ENCODE measurements around the gene C16orf92.
"Not testable (repeated sequence)": the region's sequence is repeated elsewhere in the genome, so short reads cannot be mapped to it uniquely, and the experiment has no call there.

C16orf92 gene

GRCh38 chr16:30005341-30006094 lies 17.5 kb upstream of the C16orf92 start:
- peak; percentile 34 for DNase-seq

GRCh38 chr16:30006095-30006473 lies 16.9 kb upstream of the C16orf92 start:
- DNase-seq, result no peak

- DNase-seq, result no peak
Observed at GRCh38 chr16:30006659-30007377, 16.2 kb upstream of the C16orf92 start.

GRCh38 chr16:30007378-30007895 lies 15.6 kb upstream of the C16orf92 start:
- DNase-seq, result no peak

DNA sequence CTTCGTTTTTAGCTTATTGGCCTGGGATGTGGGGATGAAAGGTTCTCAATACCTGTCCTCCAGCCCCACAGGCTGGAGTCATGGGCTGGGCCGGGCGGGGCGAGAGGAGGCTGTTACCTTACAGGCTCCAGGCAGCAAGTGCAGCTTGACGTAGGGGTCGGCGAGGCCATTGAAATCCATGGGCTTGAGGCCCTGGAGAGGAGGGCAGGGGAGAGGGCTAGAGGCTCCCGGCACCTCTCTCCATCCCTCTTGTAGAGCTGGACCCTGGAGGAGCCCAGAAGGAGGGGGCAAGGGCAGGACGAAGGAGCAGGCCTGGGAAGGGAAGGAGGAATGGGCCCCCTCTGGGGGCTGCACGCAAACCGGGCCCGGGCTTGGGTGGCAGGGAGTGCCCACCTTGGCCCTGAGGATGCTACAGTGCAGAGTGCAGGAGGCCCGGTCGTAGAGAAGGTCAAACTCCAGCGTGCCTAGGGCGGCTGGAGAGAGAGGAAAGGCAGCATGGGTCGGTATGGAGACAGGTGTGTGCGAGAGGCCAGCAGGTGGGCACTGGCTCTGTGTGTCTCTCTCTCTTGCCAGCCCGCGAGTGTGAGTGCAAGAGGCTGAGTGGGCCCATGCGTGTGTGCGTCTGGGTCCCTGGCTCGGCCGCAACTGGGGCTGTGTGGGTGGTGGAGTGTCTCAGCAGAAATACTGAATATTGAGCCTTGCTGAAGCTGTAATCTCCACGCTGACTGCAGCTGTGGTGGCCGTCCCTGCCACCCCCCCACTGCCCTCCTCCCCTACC lies 13.7 kb upstream of the C16orf92 start:
- no peak for DNase-seq

- no peak for DNase-seq
Observed at GRCh38 chr16:30009990-30010843, 12.8 kb upstream of the C16orf92 start.

DNA sequence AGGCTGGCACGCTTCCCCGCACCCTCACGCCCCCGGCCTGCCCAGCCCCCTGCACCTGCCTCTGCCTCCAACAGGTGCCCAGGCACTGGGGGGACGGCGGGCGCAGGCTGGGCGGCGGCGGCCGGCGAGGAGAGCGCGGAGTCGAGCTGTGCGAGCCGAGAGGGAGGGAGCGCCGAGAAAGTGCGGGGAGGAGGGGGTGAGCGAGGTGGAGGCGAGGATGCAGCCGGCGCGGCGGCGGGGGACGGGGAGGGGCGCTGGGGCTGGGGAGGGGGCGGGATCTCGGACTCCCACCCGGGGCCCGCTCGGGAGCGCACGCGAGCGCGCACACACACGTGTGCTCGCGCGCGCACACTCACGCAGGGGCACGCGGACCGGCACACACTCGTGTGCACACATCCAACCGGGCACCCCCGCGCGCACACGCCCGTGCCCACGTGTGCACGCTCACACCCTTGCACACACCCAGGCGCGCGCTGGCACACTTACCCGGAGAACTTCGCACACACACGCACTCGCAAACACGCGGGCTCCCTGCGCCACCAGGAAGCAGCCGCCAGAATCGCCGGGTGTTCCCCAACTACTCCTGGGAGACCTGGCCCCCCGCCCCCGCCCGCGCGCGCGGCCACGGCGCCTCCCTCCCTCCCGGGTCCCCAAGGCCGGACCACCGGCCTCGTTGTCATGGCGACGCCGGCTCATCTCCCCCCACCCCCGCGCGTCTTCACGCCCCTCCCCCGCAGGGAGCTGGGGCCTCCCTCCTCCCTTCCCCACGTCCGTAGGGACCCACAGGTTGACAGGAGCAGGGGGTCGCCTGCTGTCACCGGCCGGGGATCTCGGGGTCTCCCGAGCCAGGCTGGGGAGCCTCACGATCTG lies 11.9 kb upstream of the C16orf92 start, which contains the start of gene DOC2A:
Gene DOC2A, minus strand, starts transcription at position 184 of the 870 bp plus-strand sequence. CDS start 805 bp downstream, outside the sequence.
- DNase-seq, result no peak

DNA sequence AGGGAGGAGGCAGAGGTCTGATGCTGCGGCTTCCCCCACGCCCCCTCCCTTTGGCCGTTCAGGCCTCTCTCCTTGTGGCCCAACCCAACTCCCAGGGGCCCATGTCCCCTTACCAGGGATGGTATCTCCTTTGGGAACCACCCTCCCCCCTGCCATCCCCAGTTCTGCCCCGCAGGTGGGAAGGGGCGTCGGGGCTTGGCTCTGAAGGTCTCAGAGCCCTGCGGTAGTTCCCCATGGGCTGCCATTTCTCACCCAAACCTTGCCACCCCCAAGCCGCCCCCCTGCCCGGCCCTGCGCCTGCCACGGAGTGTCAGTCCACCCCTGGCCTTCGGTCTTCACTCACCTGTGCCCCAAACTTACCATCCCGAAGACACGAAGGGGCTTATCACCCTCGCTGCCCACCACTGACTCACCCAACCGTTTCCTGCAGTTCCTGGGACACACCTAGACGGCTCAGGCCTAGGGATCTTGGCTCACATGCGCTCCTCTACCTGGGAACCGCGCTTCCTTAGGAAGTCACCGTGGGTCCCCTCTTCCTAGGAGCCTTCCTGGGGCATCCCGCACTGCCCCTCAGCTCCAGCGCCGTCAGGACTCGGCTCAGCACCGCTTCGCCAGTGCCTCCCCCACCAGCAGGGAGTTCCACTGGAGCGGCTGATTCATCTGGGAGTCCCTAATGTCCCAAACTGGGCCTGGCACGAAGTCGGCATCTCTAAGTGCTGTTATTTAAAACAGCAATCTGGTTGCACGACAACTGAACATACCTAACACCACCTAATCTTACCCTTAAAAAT lies 11.1 kb upstream of the C16orf92 start:
- no peak for DNase-seq

DNA sequence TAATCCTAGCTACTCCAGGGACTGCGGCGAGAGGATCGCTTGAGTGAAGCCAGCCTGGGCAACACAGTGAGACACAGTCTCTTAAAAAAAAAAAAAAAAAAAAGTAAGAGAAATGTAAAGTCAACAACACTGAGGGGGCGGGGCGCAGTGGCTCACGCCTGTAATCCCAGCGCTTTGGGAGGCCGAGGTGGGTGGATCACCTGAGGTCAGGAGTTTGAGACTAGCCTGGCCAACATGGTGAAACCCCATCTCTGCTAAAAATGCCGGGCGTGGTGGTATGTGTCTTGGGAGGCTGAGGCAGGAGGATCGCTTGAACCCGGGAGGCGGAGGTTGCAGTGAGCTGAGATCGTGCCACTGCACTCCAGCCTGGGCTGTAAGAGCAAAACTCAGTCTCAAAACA lies 10.4 kb upstream of the C16orf92 start:
- DNase-seq, result not testable (repeated sequence)

DNA sequence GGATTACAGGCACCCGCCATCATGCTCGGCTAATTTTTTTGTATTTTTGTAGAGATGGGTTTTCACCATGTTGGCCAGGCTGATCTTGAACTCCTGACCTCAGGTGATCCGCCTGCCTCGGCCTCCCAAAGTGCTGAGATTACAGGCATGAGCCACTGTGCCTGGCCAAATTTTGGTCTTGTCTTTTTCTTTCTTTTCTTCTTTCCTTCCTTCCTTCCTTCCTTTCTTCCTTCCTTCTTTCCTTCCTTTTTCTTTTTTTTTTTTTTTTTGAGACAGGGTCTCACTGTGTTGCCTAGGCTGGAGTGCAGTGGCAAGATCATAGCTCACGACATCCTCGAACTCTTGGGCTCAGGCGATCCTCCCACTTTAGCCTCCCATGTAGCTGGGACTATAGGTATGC lies 7.5 kb upstream of the C16orf92 start:
- DNase-seq, result not testable (repeated sequence)

DNA sequence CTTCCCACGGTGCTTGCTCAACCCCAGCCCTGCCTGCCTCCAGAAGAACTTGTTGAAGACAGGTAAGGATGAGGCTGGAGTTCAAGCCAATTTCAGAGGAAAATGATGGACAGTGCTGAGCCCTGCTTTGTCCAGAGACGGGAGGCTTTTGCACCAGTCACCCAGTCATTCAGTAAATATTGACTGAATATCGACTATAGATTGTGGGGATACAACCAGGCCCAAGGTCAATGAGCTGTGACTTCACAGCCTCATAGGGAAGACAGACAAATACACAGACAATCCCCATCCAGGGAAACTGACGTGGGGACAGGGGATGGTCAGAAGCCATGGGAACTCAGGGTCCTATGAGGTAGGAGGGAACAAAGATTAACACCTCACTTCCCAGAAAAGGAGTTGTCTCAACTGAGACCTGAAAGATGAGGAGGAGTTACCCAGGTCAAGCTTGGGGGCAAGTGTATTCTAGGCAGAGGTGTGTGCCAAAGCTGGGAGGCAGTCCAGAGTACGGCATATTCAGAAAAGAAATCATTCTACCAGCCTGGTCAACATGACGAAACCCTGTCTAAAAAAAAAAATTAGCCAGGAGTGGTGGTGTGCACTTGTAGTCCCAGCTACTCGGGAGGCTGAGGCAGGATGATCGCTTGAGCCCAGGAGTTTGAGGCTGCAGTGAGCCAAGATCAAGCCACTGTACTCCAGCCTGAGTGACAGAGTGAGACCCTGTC lies 6.3 kb upstream of the C16orf92 start:
- no peak for DNase-seq

- no peak for DNase-seq
Observed at GRCh38 chr16:30017277-30017656, 5.7 kb upstream of the C16orf92 start.

DNA sequence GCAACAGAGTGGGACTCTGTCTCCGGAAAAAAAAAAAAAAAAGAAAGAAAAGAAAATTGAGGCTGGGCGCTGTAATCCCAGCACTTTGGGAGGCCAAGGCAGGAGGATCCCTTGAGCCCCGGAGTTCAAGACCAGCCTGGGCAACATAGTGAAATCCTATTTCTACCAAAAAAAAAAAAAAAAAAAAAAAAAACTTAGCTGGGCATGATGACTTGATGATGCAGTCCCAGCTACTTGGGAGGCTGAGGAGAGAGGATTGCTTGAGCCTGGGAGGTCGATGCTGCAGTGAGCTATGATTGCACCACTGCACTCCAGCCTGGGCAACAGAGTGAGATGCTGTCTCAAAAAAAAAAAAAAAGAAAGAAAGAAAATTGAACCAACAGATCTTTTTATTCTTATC lies 5.1 kb upstream of the C16orf92 start:
- not testable (repeated sequence) for DNase-seq

DNA sequence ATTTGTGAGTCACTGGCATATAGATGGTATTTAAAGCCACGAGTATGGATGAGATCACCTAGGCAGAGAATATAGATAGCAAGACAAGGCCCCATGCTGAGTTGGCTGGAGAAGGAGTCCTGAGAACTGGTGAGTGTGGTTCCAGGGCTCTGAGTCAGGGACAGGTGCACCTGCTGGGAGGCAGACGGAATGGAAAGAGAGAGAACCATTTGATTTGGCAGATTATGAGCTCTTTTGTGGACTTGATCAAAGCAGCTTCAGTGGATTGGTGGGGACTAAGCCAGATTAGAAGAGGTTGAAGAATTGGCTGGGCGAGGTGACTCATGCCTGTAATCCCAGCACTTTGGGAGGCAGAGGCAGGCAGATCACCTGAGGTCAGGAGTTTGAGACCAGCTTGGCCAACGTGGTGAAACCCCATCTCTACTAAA lies 4.3 kb upstream of the C16orf92 start:
- DNase-seq, result no peak

DNA sequence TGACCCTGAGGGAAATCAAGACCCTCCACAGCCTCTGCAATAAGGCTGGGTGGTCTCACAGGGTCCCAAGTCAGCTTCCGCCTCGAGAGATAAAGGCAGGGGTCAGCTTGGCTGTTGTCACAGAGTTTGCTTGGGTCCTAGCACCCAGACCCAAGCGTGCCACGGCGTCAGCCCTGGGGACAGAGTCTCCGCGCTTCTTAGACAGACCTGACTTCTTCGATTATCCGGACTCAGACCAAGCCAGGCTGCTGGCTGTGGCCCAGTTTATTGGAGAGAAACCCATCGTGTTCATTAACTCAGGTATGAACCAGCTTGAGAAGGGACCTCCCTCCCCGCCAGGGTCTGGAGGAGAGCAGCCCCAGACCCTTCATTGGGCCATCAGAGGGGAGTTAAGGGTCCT lies 588 bp downstream of the C16orf92 start:
- no peak for DNase-seq

DNA sequence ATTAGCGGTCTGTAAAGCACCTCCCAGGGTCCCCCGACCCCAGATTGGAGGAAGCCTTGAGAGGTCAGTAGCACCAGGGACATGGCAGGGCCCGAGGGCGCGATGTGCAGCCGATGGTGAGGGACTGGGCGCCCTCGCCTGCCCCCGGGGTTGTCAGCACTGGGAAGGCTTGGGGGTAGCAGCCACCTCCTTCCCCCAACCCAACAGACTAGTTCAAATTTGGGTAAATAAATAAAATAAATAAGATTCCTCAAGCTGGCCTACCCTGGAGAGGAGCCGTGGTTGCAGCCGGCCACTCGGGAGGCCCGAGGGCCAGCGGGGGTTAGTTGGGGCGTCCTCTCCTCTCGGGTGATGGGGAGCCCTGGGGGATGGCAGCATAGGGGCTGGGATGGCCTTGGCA lies 1.5 kb downstream of the C16orf92 start:
- no peak for DNase-seq

GRCh38 chr16:30025156-30025555 lies 2.2 kb downstream of the C16orf92 start:
- no peak for DNase-seq

DNA sequence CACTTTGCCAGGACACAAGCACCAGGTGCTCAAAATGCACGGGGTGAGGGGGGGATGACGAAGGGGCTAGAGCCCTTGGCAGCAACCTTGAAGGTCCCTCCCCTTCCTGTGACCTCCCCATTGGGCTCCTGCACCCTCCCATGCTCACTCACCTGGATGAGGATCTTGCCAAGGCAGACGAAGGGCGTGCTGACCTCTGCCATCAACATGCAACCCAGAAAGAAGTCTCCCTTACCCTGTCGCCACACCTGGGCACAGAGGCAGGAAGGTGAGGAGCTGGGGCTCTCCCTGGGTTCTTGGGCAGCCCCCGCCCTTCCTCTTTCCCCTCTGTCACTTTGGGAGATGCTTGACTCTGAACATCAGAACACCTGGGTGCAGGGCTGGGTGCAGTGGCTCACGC lies 2.6 kb downstream of the C16orf92 start:
- DNase-seq, result no peak

DNA sequence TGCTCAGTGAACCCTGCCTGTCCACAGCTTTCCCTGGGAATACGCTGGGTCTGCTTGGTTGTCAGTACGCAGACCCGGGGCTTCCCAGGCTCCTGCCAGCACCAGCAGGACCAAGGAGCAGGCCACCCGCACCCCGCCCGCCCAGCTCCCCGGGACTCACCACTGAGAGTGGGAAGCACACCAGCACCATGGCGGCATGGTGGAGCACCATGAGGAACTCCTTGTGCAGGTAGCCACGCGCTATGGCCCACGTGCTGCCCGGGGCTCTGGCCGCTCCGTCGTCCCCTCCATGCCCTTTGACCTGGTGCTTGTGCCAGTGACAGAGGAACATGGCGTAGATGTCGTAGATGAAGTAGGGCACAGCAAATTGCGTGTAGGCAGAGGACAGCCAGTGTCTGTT lies 3.5 kb downstream of the C16orf92 start:
- DNase-seq, result no peak
